Fibroblast of the aortic adventitia (primary cell): Measurements from ENCODE around the gene ADK. TPM values are rescaled to one million over a fixed set of nuclear protein-coding genes. Genes with fewer than 3 reads are reported as not detected.
A peak's percentile ranks its signal among the peaks of the same experiment; 100 is the strongest.

Source experiments
- DNase-seq: peaks from one replicate; pipeline ENCODE4 v3.0.0-alpha.2; 2010; ENCODE audit warnings: low read depth
- H3K4me3 ChIP-seq: 2 replicates; pipeline ENCODE4 v1.5.1; 2011; ENCODE audit warnings: low read depth, mild to moderate bottlenecking, control low read depth, low read length, moderate library complexity
- total RNA-seq: library from RNA; depleted of rRNA; stranded (reverse); fragments of >200 nt; gene quantifications from 2 replicates; pipeline ENCODE4 v1.2.3, GENCODE V29; 2012; ENCODE audit warnings: low replicate concordance
- TF ChIP-seq, protein P1 (sequence below): IDR thresholded peaks from 2 replicates; pipeline ENCODE4 v1.5.1; 2011; ENCODE audit warnings: mild to moderate bottlenecking, low read length, control low read depth, inconsistent platforms; ENCODE audit not compliant: insufficient read depth

The ADK gene
- total RNA-seq, 1 donor, result 96.8 TPM

DNA sequence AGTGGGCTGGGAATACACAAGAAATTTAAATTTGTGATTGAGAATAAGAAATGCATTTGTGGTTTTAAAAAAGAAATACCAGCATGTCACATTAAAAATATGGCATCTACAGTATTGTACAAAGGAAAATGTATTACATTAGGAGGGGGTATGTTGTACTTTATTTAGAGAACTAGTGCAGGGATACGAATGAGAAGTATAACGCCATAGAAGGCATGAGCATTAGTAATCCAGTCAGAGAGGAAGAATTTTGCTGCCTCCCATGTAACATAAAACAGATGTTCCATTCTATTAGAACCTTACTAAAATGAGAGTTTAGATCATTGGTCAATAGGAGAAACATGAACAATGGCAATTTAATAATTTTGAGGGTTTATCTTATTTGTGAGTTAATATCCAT is 182.2 kb downstream of the ADK start:
- TF ChIP-seq, protein P1, sequence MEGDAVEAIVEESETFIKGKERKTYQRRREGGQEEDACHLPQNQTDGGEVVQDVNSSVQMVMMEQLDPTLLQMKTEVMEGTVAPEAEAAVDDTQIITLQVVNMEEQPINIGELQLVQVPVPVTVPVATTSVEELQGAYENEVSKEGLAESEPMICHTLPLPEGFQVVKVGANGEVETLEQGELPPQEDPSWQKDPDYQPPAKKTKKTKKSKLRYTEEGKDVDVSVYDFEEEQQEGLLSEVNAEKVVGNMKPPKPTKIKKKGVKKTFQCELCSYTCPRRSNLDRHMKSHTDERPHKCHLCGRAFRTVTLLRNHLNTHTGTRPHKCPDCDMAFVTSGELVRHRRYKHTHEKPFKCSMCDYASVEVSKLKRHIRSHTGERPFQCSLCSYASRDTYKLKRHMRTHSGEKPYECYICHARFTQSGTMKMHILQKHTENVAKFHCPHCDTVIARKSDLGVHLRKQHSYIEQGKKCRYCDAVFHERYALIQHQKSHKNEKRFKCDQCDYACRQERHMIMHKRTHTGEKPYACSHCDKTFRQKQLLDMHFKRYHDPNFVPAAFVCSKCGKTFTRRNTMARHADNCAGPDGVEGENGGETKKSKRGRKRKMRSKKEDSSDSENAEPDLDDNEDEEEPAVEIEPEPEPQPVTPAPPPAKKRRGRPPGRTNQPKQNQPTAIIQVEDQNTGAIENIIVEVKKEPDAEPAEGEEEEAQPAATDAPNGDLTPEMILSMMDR, result no peak
- H3K4me3 ChIP-seq, result no peak overlapping the region
- peak; percentile 84 for DNase-seq

DNA sequence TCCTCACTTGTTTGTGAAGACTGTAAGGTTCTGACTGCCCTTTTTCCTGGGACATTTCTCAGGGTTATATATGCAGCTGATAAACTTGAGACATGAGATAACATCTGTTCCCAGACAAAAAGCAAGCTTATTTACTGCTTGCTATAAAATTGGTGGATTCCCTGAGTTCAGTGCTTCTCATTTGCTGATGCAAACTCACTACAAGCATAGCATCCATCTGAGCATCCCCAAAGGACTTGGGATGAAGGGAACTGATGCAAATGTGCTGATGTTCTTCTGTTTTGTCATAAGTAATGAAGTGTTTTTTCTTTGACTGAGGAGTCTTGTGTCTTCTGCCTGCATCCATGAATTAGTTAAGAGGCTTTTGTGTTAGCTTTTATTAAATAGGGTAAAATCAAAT is 183.2 kb downstream of the ADK start:
- DNase-seq, result no peak
- H3K4me3 ChIP-seq, result no peak overlapping the region
- TF ChIP-seq, protein P1, result no peak

- no peak overlapping the region for H3K4me3 ChIP-seq
- DNase-seq, result peak; percentile 11
- TF ChIP-seq, protein P1, result no peak
These were observed 184.5 kb downstream of the ADK start for GRCh38 chr10:74335501-74335900.

- DNase-seq, result no peak
- H3K4me3 ChIP-seq, result no peak overlapping the region
- TF ChIP-seq, protein P1, result no peak
These were observed 186.5 kb downstream of the ADK start for GRCh38 chr10:74337330-74338016.

- DNase-seq, result no peak
- TF ChIP-seq, protein P1, result no peak
These were observed 192.0 kb downstream of the ADK start for GRCh38 chr10:74342991-74343390.

DNA sequence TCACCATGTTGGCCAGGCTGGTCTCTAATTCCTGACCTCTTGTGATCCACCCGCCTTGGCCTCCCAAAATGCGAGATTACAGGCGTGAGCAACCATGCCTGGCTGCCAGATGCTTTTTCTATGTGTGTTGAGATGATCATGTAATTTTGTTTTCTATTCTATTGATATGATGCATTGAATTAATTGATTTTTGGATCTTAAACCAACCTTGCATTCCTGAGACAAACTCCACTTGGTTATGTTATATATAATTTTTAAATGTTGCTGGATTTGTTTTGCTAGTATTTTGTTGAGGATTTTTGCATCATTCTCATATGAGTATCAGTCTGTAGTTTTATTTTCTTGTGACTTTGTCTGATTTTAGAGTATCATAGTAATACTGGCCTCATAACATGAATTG is 192.8 kb downstream of the ADK start:
- TF ChIP-seq, protein P1, result no peak
- DNase-seq, result no peak
- no peak overlapping the region for H3K4me3 ChIP-seq

More at GRCh38 chr10:74342991-74343390, 192.0 kb downstream of the ADK start:
- H3K4me3 ChIP-seq, result no peak overlapping the region

DNA sequence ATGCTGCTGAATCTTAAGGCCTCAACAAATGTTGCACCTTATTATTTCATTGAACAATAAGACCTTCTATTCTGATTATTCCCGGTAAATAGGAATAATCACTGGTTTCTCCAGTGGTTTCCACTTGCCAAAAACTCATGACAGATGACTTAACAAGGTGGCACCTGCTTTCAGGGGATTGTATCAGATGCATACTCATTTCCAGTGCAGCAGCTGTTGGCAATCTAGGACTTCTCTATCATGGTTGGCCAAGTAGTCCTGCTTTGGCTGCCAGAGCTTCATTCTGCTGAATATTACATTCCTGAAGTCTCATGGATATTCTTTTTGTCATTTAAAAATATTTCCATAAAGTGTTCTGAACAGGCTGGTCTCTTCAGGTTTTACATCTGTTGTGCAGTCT is 193.3 kb downstream of the ADK start:
- TF ChIP-seq, protein P1, result no peak
- DNase-seq, result no peak
- no peak overlapping the region for H3K4me3 ChIP-seq
